IMR-90 (cell line): ENCODE data around the gene PLA2G4A. TPM values are rescaled to one million over a fixed set of nuclear protein-coding genes. Genes with fewer than 3 reads are reported as not detected.

Source experiments
- ATAC-seq: fragments of 200-7000 bp; cut with Tn5 transposase; 2 replicates; pipeline ENCODE4 v1.9.1; 2020; ENCODE audit warnings: low read depth, mild to moderate bottlenecking, moderate library complexity
- BruUV-seq: library from RNA; stranded (reverse); fragments of 400-500 nt; replicated peaks from 2 replicates; lab custom pipeline; 2021; lab: Mats Ljungman, UMichigan
- CTCF ChIA-PET: fragments of 300-600 bp; formaldehyde crosslinking; extraction: SDS; loops from one replicate; lab custom pipeline; 2021; ENCODE audit warnings: antibody characterized with exemption; lab: Yijun Ruan, JAX
- POLR2A ChIA-PET: fragments of 300-600 bp; sonication (Branson Sonifier 250); formaldehyde crosslinking; loops from one replicate; lab custom pipeline; 2022; ENCODE audit warnings: antibody characterized with exemption; ENCODE audit not compliant: unreplicated experiment; lab: Charles Lee
- DNase-seq: peaks from one replicate; pipeline ENCODE4 v3.0.0; 2013
- H2AFZ ChIP-seq: replicated peaks from 2 replicates; pipeline ENCODE3; 2013; ENCODE audit warnings: low read length, mild to moderate bottlenecking; ENCODE audit not compliant: poor library complexity
- H2AK5ac ChIP-seq: 2 replicates; pipeline ENCODE4 v1.6.1; 2013; ENCODE audit warnings: low read depth, low read length, inconsistent platforms
- H2AK9ac ChIP-seq: replicated peaks from 2 replicates; pipeline ENCODE3; 2013; ENCODE audit warnings: mild to moderate bottlenecking, low read depth, low read length, moderate library complexity; ENCODE audit not compliant: poor library complexity
- H2BK120ac ChIP-seq: 2 replicates; pipeline ENCODE4 v1.6.1; 2013; ENCODE audit warnings: low read depth, low read length, inconsistent platforms
- H2BK15ac ChIP-seq: 3 replicates; pipeline ENCODE4 v1.6.1; 2013; ENCODE audit warnings: low read depth, low read length, inconsistent platforms
- H2BK20ac ChIP-seq: 2 replicates; pipeline ENCODE4 v1.6.1; 2013; ENCODE audit warnings: low read depth, mild to moderate bottlenecking, inconsistent platforms, low read length, moderate library complexity
- H2BK5ac ChIP-seq: 2 replicates; pipeline ENCODE4 v1.6.1; 2013; ENCODE audit warnings: mild to moderate bottlenecking, low read depth, low read length, inconsistent platforms; ENCODE audit not compliant: poor library complexity, severe bottlenecking
- H3K14ac ChIP-seq: replicated peaks from 2 replicates; pipeline ENCODE4 v1.6.1; 2013; ENCODE audit warnings: low read depth, low read length, inconsistent platforms
- H3K18ac ChIP-seq: 2 replicates; pipeline ENCODE4 v1.6.1; 2013; ENCODE audit warnings: low read depth, low read length, control low read depth
- H3K23ac ChIP-seq: 2 replicates; pipeline ENCODE4 v1.6.1; 2013; ENCODE audit warnings: low read depth, low read length, inconsistent platforms
- H3K27ac ChIP-seq: 2 replicates; pipeline ENCODE4 v1.5.1; 2013; ENCODE audit warnings: mild to moderate bottlenecking, control low read depth, low read length; ENCODE audit not compliant: insufficient read depth
- H3K27me3 ChIP-seq: 2 replicates; pipeline ENCODE4 v1.6.1; 2013; ENCODE audit warnings: low read length; ENCODE audit not compliant: control insufficient read depth, insufficient read depth
- H3K36me3 ChIP-seq: 2 replicates; pipeline ENCODE4 v1.6.1; 2013; ENCODE audit warnings: low read length, mixed read lengths; ENCODE audit not compliant: control insufficient read depth, insufficient read depth
- H3K4ac ChIP-seq: 2 replicates; pipeline ENCODE4 v1.6.1; 2013; ENCODE audit warnings: low read depth, low read length, inconsistent platforms
- H3K4me1 ChIP-seq: 2 replicates; pipeline ENCODE4 v1.6.1; 2013; ENCODE audit warnings: low read length, mixed read lengths; ENCODE audit not compliant: control insufficient read depth, insufficient read depth
- H3K4me2 ChIP-seq: 2 replicates; pipeline ENCODE4 v1.6.1; 2013; ENCODE audit warnings: low read depth, mild to moderate bottlenecking, control low read depth, low read length, moderate library complexity
- H3K4me3 ChIP-seq: 2 replicates; pipeline ENCODE4 v1.5.1; 2013; ENCODE audit warnings: low read depth, mild to moderate bottlenecking, control low read depth, low read length, moderate library complexity; ENCODE audit not compliant: insufficient read depth
- H3K56ac ChIP-seq: 2 replicates; pipeline ENCODE4 v1.6.1; 2013; ENCODE audit warnings: low read length, inconsistent platforms; ENCODE audit not compliant: insufficient read depth; ENCODE audit errors: extremely low read depth
- H3K79me1 ChIP-seq, 2 experiments: 2 replicates each; pipeline ENCODE4 v1.6.1; 2013; ENCODE audit warnings: low read length in 2 of 2, inconsistent platforms in 1 of 2, low read depth in 1 of 2
- H3K9ac ChIP-seq: 2 replicates; pipeline ENCODE4 v1.6.1; 2013; ENCODE audit warnings: low read depth, low read length, control low read depth
- H3K9me1 ChIP-seq: 2 replicates; pipeline ENCODE4 v1.6.1; 2013; ENCODE audit warnings: low read length, inconsistent platforms; ENCODE audit not compliant: insufficient read depth
- H3K9me3 ChIP-seq: 2 replicates; pipeline ENCODE4 v1.6.1; 2013; ENCODE audit warnings: low read length; ENCODE audit not compliant: control insufficient read depth, insufficient read depth
- H4K20me1 ChIP-seq: 2 replicates; pipeline ENCODE4 v1.6.1; 2013; ENCODE audit warnings: low read length, inconsistent platforms; ENCODE audit not compliant: insufficient read depth
- H4K5ac ChIP-seq: 2 replicates; pipeline ENCODE4 v1.6.1; 2013; ENCODE audit warnings: mild to moderate bottlenecking, low read depth, low read length, control low read depth
- H4K8ac ChIP-seq, 2 experiments: 2 replicates each; pipeline ENCODE4 v1.6.1; 2013; ENCODE audit warnings: low read depth in 2 of 2, low read length in 2 of 2, control low read depth in 1 of 2, inconsistent platforms in 1 of 2
- H4K91ac ChIP-seq: 2 replicates; pipeline ENCODE4 v1.6.1; 2013; ENCODE audit warnings: low read depth, low read length, inconsistent platforms; ENCODE audit not compliant: insufficient read depth
- BHLHE40 ChIP-seq: fragments of 150-350 bp; IDR thresholded peaks from 2 replicates; pipeline ENCODE4 v1.6.1; 2016; ENCODE audit warnings: mild to moderate bottlenecking, low read depth, low read length
- CEBPB ChIP-seq: IDR thresholded peaks from 2 replicates; pipeline ENCODE4 v1.6.1; 2012; ENCODE audit warnings: low read depth, low read length, improper control_type of control experiment
- CHD1 ChIP-seq: IDR thresholded peaks from 2 replicates; pipeline ENCODE4 v1.6.1; 2012; ENCODE audit warnings: low read depth, low read length, improper control_type of control experiment
- FOS ChIP-seq: fragments of 150-350 bp; IDR thresholded peaks from 2 replicates; pipeline ENCODE4 v1.6.1; 2016; ENCODE audit warnings: low read depth, low read length
- MAFK ChIP-seq: IDR thresholded peaks from 2 replicates; pipeline ENCODE4 v1.6.1; 2012; ENCODE audit warnings: low read depth, low read length, improper control_type of control experiment
- MAZ ChIP-seq: IDR thresholded peaks from 2 replicates; pipeline ENCODE4 v1.6.1; 2012; ENCODE audit warnings: low read depth, mild to moderate bottlenecking, low read length, improper control_type of control experiment, moderate library complexity, borderline replicate concordance
- MXI1 ChIP-seq: IDR thresholded peaks from 2 replicates; pipeline ENCODE4 v1.6.1; 2012; ENCODE audit warnings: low read depth, mild to moderate bottlenecking, low read length, moderate library complexity, borderline replicate concordance
- NFE2L2 ChIP-seq: fragments of 150-350 bp; IDR thresholded peaks from 2 replicates; pipeline ENCODE4 v1.6.1; 2016; ENCODE audit warnings: low read depth, mild to moderate bottlenecking, low read length
- POLR2A ChIP-seq: IDR thresholded peaks from 2 replicates; pipeline ENCODE4 v1.6.1; 2012; ENCODE audit warnings: mild to moderate bottlenecking, low read depth, low read length
- RAD21 ChIP-seq: IDR thresholded peaks from 2 replicates; pipeline ENCODE4 v1.6.1; 2012; ENCODE audit warnings: low read length, improper control_type of control experiment
- RCOR1 ChIP-seq: IDR thresholded peaks from 2 replicates; pipeline ENCODE4 v1.6.1; 2012; ENCODE audit warnings: mild to moderate bottlenecking, low read length, improper control_type of control experiment; ENCODE audit not compliant: insufficient replicate concordance
- SMC3 ChIP-seq: fragments of 150-350 bp; IDR thresholded peaks from 2 replicates; pipeline ENCODE4 v1.6.1; 2016; ENCODE audit warnings: low read depth, mild to moderate bottlenecking, antibody characterized with exemption, low read length, moderate library complexity
- WGBS, 2 experiments: methylation state at CpG; one replicate each; pipeline versions ENCODE4 v1.1.5 to v1.1.7; 2013; ENCODE audit warnings: missing lambda C conversion rate in 2 of 2; ENCODE audit not compliant: insufficient read length in 1 of 2; ENCODE audit errors: extremely low coverage in 2 of 2; 5-methylcytosine and 5-hydroxymethylcytosine counted together
- dilution Hi-C: fragments of 300-500 bp; cut with HindIII; formaldehyde crosslinking; loops from one replicate; pipeline ENCODE4 v1.14.3; 2018; ENCODE audit warnings: low sequenced_read_pairs; ENCODE audit not compliant: unreplicated experiment
- in situ Hi-C: fragments of 300-500 bp; cut with MboI; formaldehyde crosslinking; loops from 3 replicates; pipeline ENCODE4 v1.14.3; 2019; ENCODE audit warnings: low sequenced_read_pairs, inconsistent platforms, mixed read lengths
- intact Hi-C: fragments of 100-400 bp; cut with micrococcal nuclease; formaldehyde crosslinking; loops from 2 replicates; pipeline ENCODE4 v1.10.0; 2022
- polyA plus RNA-seq, 3 experiments: library from polyadenylated mRNA; depleted of rRNA; stranded (reverse); fragments of >200 nt; gene quantifications; 2 replicates each; pipeline ENCODE4 v1.2.3, GENCODE V29; 2012; ENCODE audit warnings: low replicate concordance in 1 of 3
- total RNA-seq: library from RNA; depleted of rRNA; stranded (reverse); fragments of >200 nt; gene quantifications from 2 replicates; pipeline ENCODE4 v1.2.3, GENCODE V29; 2012
- TF ChIP-seq, protein P1 (sequence below): fragments of 150-350 bp; IDR thresholded peaks from 2 replicates; pipeline ENCODE4 v1.6.1; 2017; ENCODE audit warnings: mild to moderate bottlenecking, antibody characterized with exemption, low read length, low read depth
- TF ChIP-seq, protein P2 (sequence below): fragments of 150-350 bp; IDR thresholded peaks from 2 replicates; pipeline ENCODE4 v1.6.1; 2016; ENCODE audit warnings: low read depth, mild to moderate bottlenecking, low read length, moderate library complexity, borderline replicate concordance
- TF ChIP-seq, protein P3 (sequence below): conservative IDR thresholded peaks from 2 replicates; pipeline ENCODE4 v1.5.1; 2012; ENCODE audit warnings: mild to moderate bottlenecking, low read depth, low read length, improper control_type of control experiment

PLA2G4A gene
- total and polyA plus RNA-seq, 2 of the 4 experiments (the other 2 are of a cell fraction): 1.6 to 3.8 TPM

DNA sequence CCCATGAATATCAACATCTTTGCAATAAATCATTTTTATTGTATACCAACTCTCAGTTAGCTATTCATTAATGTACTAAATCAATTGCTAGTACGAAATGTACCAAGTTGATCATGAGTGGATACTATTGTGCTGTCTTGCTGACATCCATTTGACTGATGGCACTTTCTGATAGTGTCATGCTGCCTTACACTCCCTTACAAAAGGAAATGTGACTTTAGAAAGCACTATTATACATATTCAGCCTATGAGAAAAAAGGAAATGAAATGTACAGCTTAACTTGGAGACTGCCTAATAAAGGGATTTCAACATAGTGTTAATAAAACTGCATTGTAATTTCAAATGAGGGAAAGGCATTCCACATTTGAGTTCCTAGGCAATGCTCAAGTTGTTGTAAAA lies 52.2 kb downstream of the PLA2G4A start:
- BruUV-seq: no TSS peak
- CTCF ChIA-PET: no interaction called here

More for the DNA sequence above, 52.2 kb downstream of the PLA2G4A start:
- 0 out of 2 replicates have a peak, but pooled peaks cover 1% of the 10 kb centered on the region for H3K4me1 ChIP-seq
- H3K79me1 ChIP-seq: no peaks in the 10 kb centered on the region
- H2BK15ac ChIP-seq: no peak overlapping the region
- intact Hi-C loops: no loop called here
- no peaks in the 10 kb centered on the region for H3K9me1 ChIP-seq
- POLR2A ChIA-PET: no interaction called here
- no peaks in the 10 kb centered on the region for H3K36me3 ChIP-seq
- no peak overlapping the region for H3K14ac ChIP-seq
- H3K56ac ChIP-seq: no peak overlapping the region
- H4K20me1 ChIP-seq: no peaks in the 10 kb centered on the region
- no peak overlapping the region for H2BK120ac ChIP-seq
- no peak overlapping the region for H4K91ac ChIP-seq
- H3K27me3 ChIP-seq: no peaks in the 10 kb centered on the region
- no CpG with 5 or more reads among the region's 1 CpG for WGBS, 2 experiments
- H3K27ac ChIP-seq: no peak overlapping the region
- H2AK9ac ChIP-seq: no peak overlapping the region
- no peak overlapping the region for H3K18ac ChIP-seq
- no peak overlapping the region for H2BK20ac ChIP-seq
- TF ChIP-seq, protein P1, sequence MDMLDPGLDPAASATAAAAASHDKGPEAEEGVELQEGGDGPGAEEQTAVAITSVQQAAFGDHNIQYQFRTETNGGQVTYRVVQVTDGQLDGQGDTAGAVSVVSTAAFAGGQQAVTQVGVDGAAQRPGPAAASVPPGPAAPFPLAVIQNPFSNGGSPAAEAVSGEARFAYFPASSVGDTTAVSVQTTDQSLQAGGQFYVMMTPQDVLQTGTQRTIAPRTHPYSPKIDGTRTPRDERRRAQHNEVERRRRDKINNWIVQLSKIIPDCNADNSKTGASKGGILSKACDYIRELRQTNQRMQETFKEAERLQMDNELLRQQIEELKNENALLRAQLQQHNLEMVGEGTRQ: no peak
- no peak for TF ChIP-seq CEBPB
- TF ChIP-seq BHLHE40: no peak
- no peak for TF ChIP-seq SMC3
- TF ChIP-seq MAZ: no peak
- TF ChIP-seq, protein P2, sequence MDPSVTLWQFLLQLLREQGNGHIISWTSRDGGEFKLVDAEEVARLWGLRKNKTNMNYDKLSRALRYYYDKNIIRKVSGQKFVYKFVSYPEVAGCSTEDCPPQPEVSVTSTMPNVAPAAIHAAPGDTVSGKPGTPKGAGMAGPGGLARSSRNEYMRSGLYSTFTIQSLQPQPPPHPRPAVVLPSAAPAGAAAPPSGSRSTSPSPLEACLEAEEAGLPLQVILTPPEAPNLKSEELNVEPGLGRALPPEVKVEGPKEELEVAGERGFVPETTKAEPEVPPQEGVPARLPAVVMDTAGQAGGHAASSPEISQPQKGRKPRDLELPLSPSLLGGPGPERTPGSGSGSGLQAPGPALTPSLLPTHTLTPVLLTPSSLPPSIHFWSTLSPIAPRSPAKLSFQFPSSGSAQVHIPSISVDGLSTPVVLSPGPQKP: no peak
- TF ChIP-seq, protein P3, sequence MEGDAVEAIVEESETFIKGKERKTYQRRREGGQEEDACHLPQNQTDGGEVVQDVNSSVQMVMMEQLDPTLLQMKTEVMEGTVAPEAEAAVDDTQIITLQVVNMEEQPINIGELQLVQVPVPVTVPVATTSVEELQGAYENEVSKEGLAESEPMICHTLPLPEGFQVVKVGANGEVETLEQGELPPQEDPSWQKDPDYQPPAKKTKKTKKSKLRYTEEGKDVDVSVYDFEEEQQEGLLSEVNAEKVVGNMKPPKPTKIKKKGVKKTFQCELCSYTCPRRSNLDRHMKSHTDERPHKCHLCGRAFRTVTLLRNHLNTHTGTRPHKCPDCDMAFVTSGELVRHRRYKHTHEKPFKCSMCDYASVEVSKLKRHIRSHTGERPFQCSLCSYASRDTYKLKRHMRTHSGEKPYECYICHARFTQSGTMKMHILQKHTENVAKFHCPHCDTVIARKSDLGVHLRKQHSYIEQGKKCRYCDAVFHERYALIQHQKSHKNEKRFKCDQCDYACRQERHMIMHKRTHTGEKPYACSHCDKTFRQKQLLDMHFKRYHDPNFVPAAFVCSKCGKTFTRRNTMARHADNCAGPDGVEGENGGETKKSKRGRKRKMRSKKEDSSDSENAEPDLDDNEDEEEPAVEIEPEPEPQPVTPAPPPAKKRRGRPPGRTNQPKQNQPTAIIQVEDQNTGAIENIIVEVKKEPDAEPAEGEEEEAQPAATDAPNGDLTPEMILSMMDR: no peak
- TF ChIP-seq NFE2L2: no peak
- no peak for TF ChIP-seq RCOR1
- TF ChIP-seq MAFK: no peak
- no peak for TF ChIP-seq FOS
- no peak for TF ChIP-seq CHD1
- no peak for TF ChIP-seq POLR2A
- no peak for TF ChIP-seq RAD21
- no peak for TF ChIP-seq MXI1
- in situ Hi-C loops: no loop called here
- H3K9me3 ChIP-seq: no peaks in the 10 kb centered on the region
- ATAC-seq (no peak), DNase-seq (no peak)
- no peak overlapping the region for H3K4me2 ChIP-seq
- no peak overlapping the region for H3K4ac ChIP-seq
- H3K4me3 ChIP-seq: no peak overlapping the region
- H4K8ac ChIP-seq: no peak overlapping the region
- H3K23ac ChIP-seq: no peak overlapping the region
- no peak overlapping the region for H4K5ac ChIP-seq
- no peak overlapping the region for H3K9ac ChIP-seq
- H2AK5ac ChIP-seq: no peak overlapping the region
- dilution Hi-C loops: no loop called here
- no peak overlapping the region for H2AFZ ChIP-seq
- no peak overlapping the region for H2BK5ac ChIP-seq
